Measurements from ENCODE around the gene AHDC1. TPM values are rescaled to one million over a fixed set of nuclear protein-coding genes. Genes with fewer than 3 reads are reported as not detected.

AHDC1 gene
- polyA plus RNA-seq, 4 donors: 31.6 to 67.5 (median 48.5) TPM

GRCh38 chr1:27568300-27569087, 35.5 kb downstream of the AHDC1 start:
- peak in 2 of 4 donors; percentile 82 to 92 for DNase-seq (ENCODE audit: low read depth in 4 of 4, low spot score in 2 of 4)

- DNase-seq (ENCODE audit: low read depth in 4 of 4, low spot score in 2 of 4): no peak
Measured at GRCh38 chr1:27567971-27568299, 36.0 kb downstream of the AHDC1 start.

GRCh38 chr1:27567146-27567526, 36.8 kb downstream of the AHDC1 start:
- no peak for DNase-seq (ENCODE audit: low read depth in 4 of 4, low spot score in 2 of 4)

- DNase-seq (ENCODE audit: low read depth in 4 of 4, low spot score in 2 of 4): no peak
Measured at GRCh38 chr1:27566462-27567145, 37.3 kb downstream of the AHDC1 start.

- DNase-seq (ENCODE audit: low read depth in 4 of 4, low spot score in 2 of 4): no peak
Measured at GRCh38 chr1:27564710-27565649, 39.0 kb downstream of the AHDC1 start.

- no peak for DNase-seq (ENCODE audit: low read depth in 4 of 4, low spot score in 2 of 4)
Measured at GRCh38 chr1:27563591-27564471, 40.1 kb downstream of the AHDC1 start.

- no peak for DNase-seq (ENCODE audit: low read depth in 4 of 4, low spot score in 2 of 4)
Measured at GRCh38 chr1:27563341-27563590, 40.7 kb downstream of the AHDC1 start.

GRCh38 chr1:27562534-27563340, 41.2 kb downstream of the AHDC1 start:
- DNase-seq (ENCODE audit: low read depth in 4 of 4, low spot score in 2 of 4): no peak

- no peak for DNase-seq (ENCODE audit: low read depth in 4 of 4, low spot score in 2 of 4)
Measured at GRCh38 chr1:27562021-27562420, 41.9 kb downstream of the AHDC1 start.

- no peak for DNase-seq (ENCODE audit: low read depth in 4 of 4, low spot score in 2 of 4)
Measured at GRCh38 chr1:27561124-27561899, 42.6 kb downstream of the AHDC1 start.

- no peak for DNase-seq (ENCODE audit: low read depth in 4 of 4, low spot score in 2 of 4)
Measured at GRCh38 chr1:27560268-27561123, 43.4 kb downstream of the AHDC1 start.

- no peak for DNase-seq (ENCODE audit: low read depth in 4 of 4, low spot score in 2 of 4)
Measured at GRCh38 chr1:27559466-27560030, 44.4 kb downstream of the AHDC1 start.

- no peak for DNase-seq (ENCODE audit: low read depth in 4 of 4, low spot score in 2 of 4)
Measured at GRCh38 chr1:27557596-27558340, 46.2 kb downstream of the AHDC1 start.

GRCh38 chr1:27556781-27557595, 47.0 kb downstream of the AHDC1 start:
- no peak for DNase-seq (ENCODE audit: low read depth in 4 of 4, low spot score in 2 of 4)

GRCh38 chr1:27556435-27556780, 47.5 kb downstream of the AHDC1 start:
- no peak for DNase-seq (ENCODE audit: low read depth in 4 of 4, low spot score in 2 of 4)

Data from left renal cortex interstitium (tissue), 4 donors.